Type B pancreatic cell (in vitro differentiated cells): ENCODE measurements around the gene LCE2D. TPM values are rescaled to one million over a fixed set of nuclear protein-coding genes. Genes with fewer than 3 reads are reported as not detected.

Source experiments
- DNase-seq: peaks from one replicate; pipeline ENCODE4 v3.0.0; 2021; ENCODE audit warnings: mixed read lengths; ENCODE audit not compliant: unreplicated experiment; ENCODE audit errors: extremely low spot score
- H3K27ac Mint-ChIP-seq: 2 replicates; pipeline ENCODE4 v1.8.0; 2021; ENCODE audit warnings: mild to moderate bottlenecking, mixed read lengths
- H3K27me3 Mint-ChIP-seq: 2 replicates; pipeline ENCODE4 v1.8.0; 2021; ENCODE audit warnings: mixed read lengths
- H3K36me3 Mint-ChIP-seq: 2 replicates; pipeline ENCODE4 v1.8.0; 2021; ENCODE audit warnings: mixed read lengths
- H3K4me1 Mint-ChIP-seq: one replicate; pipeline ENCODE4 v1.8.0; 2021; ENCODE audit warnings: mixed read lengths; ENCODE audit not compliant: unreplicated experiment
- H3K4me3 Mint-ChIP-seq: 2 replicates; pipeline ENCODE4 v1.8.0; 2021; ENCODE audit warnings: mild to moderate bottlenecking, mixed read lengths
- H3K9me3 Mint-ChIP-seq: 2 replicates; pipeline ENCODE4 v1.8.0; 2021; ENCODE audit warnings: mixed read lengths
- CTCF ChIP-seq: fragments of 200-600 bp; sonication (generic); conservative IDR thresholded peaks from 2 replicates; pipeline ENCODE4 v1.5.0; 2021; ENCODE audit warnings: antibody characterized with exemption, mild to moderate bottlenecking
- total RNA-seq: library from RNA; stranded (reverse); gene quantifications from 2 replicates; pipeline ENCODE4 v1.2.1, GENCODE V29; 2021; ENCODE audit warnings: low replicate concordance

LCE2D gene
- total RNA-seq, 1 donor from 2014 or later, result not detected

DNA sequence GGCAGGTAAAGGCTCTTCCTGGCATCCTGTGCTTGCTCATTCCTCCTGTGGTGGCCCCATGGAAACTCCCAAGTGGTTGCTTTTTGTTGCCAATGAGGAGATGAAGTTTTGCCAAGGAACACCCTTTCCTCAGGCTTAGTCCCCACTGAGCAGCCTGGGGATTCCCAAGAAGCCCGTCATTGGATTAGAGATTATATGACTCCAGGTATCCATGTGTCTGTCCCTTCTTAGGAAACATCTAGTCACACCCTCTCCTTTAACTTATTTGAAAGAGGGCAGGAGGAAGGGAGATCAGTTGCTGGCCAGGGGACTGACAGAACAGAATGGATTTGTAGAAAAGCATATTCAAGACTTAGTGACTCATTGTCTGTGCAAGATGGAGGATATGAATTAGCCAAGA, 36.4 kb upstream of the LCE2D start:
- H3K36me3 Mint-ChIP-seq, result no peaks in the 10 kb centered on the region

GRCh38 chr1:152630596-152630995, 32.6 kb upstream of the LCE2D start:
- no peak for DNase-seq
- TF ChIP-seq CTCF, result no peak
- H3K4me3 Mint-ChIP-seq, result no peak overlapping the region
- H3K27me3 Mint-ChIP-seq, result no peaks in the 10 kb centered on the region
- no peaks in the 10 kb centered on the region for H3K4me1 Mint-ChIP-seq
- H3K36me3 Mint-ChIP-seq, result no peaks in the 10 kb centered on the region
- peaks cover 15% of the 10 kb centered on the region for H3K9me3 Mint-ChIP-seq
- H3K27ac Mint-ChIP-seq, result no peak overlapping the region

More for the DNA sequence above, 36.4 kb upstream of the LCE2D start:
- H3K4me3 Mint-ChIP-seq, result no peak overlapping the region
- no peak for TF ChIP-seq CTCF
- peaks cover 15% of the 10 kb centered on the region for H3K9me3 Mint-ChIP-seq
- H3K27ac Mint-ChIP-seq, result no peak overlapping the region
- H3K27me3 Mint-ChIP-seq, result no peaks in the 10 kb centered on the region
- no peak for DNase-seq
- H3K4me1 Mint-ChIP-seq, result no peaks in the 10 kb centered on the region

- H3K27ac Mint-ChIP-seq, result no peak overlapping the region
- H3K4me3 Mint-ChIP-seq, result no peak overlapping the region
- no peaks in the 10 kb centered on the region for H3K4me1 Mint-ChIP-seq
- H3K27me3 Mint-ChIP-seq, result no peaks in the 10 kb centered on the region
- H3K9me3 Mint-ChIP-seq, result peaks cover 4% of the 10 kb centered on the region
- no peaks in the 10 kb centered on the region for H3K36me3 Mint-ChIP-seq
- no peak for TF ChIP-seq CTCF
- DNase-seq, result no peak
Measured at GRCh38 chr1:152640351-152640750, 22.8 kb upstream of the LCE2D start.

- Mint-ChIP-seq H3K4me1 (no peaks in the 10 kb centered on the region), H3K27ac (no peak overlapping the region), H3K4me3 (no peak overlapping the region), H3K27me3 (no peaks in the 10 kb centered on the region), H3K9me3 (peaks cover 4% of the 10 kb centered on the region), H3K36me3 (no peaks in the 10 kb centered on the region)
- no peak for DNase-seq
- no peak for TF ChIP-seq CTCF
Measured at GRCh38 chr1:152643945-152644344, 19.2 kb upstream of the LCE2D start.

DNA sequence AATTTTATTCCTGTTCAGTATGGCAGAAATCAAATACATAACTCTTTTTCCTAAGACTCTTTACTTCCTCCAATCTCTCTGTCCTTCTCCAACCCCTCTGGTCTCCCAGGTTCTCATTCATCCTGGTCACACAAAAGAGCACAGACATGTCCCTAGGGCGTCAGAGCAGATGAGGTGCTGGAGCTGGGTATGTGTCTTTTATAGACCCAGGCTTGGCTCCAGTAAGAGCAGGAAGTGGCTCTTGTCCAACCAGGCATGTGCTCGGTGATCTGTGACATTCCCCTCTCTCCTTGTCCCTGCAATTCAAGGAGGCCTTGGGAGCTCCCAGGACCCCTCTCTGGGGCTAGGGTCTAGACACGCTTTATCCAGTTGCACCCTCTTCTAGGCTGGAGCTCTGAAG, 18.0 kb upstream of the LCE2D start:
- Mint-ChIP-seq H3K27me3 (no peaks in the 10 kb centered on the region), H3K27ac (no peak overlapping the region), H3K4me1 (no peaks in the 10 kb centered on the region), H3K36me3 (no peaks in the 10 kb centered on the region), H3K4me3 (no peak overlapping the region), H3K9me3 (peaks cover 4% of the 10 kb centered on the region)
- no peak for DNase-seq
- TF ChIP-seq CTCF, result no peak

DNA sequence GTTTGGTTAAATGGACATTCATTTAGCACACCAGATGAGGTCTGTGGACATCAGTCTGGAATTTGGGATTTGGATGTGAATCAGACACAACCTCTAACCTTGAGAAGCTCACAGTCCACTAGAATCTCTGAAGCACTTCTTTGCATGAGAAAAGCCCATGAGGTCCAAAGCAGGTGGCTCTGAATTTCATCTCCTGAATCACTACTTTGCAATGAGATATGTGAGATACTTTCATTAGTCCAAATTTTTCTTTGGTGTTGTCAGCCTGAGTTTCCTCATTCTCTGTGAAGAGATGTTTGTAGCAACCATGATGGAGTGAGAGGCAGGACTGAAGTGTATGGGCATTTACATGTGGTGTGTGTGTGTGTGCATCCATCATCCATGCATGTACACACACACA, 16.5 kb upstream of the LCE2D start:
- TF ChIP-seq CTCF, result no peak
- peaks cover 2% of the 10 kb centered on the region for H3K9me3 Mint-ChIP-seq
- no peak overlapping the region for H3K27ac Mint-ChIP-seq
- H3K4me3 Mint-ChIP-seq, result no peak overlapping the region
- no peak for DNase-seq
- no peaks in the 10 kb centered on the region for H3K27me3 Mint-ChIP-seq
- H3K4me1 Mint-ChIP-seq, result no peaks in the 10 kb centered on the region
- H3K36me3 Mint-ChIP-seq, result no peaks in the 10 kb centered on the region
